GM23248 (cell line): ENCODE measurements around the gene IFNAR2.

Source experiments
- EZH2 ChIP-seq: fragments of 200-600 bp; sonication (generic); IDR thresholded peaks from 2 replicates; pipeline ENCODE4 v1.6.1; 2018; ENCODE audit warnings: antibody characterized with exemption, mild to moderate bottlenecking; ENCODE audit not compliant: insufficient read depth, poor library complexity, severe bottlenecking
- EZH2phosphoT487 ChIP-seq: fragments of 200-600 bp; sonication (generic); IDR thresholded peaks from 2 replicates; pipeline ENCODE4 v1.6.1; 2018; ENCODE audit warnings: antibody characterized with exemption, moderate library complexity, mild to moderate bottlenecking, low read depth; ENCODE audit not compliant: insufficient read depth

GRCh38 chr21:33185852-33186251 is 43.9 kb upstream of the IFNAR2 start:
- TF ChIP-seq EZH2, result no peak
- TF ChIP-seq EZH2phosphoT487, result no peak
